ENCODE results near the gene CACNA1B.
"Not testable (repeated sequence)": the region's sequence is repeated elsewhere in the genome, so short reads cannot be mapped to it uniquely, and the experiment has no call there.

CACNA1B gene

DNA sequence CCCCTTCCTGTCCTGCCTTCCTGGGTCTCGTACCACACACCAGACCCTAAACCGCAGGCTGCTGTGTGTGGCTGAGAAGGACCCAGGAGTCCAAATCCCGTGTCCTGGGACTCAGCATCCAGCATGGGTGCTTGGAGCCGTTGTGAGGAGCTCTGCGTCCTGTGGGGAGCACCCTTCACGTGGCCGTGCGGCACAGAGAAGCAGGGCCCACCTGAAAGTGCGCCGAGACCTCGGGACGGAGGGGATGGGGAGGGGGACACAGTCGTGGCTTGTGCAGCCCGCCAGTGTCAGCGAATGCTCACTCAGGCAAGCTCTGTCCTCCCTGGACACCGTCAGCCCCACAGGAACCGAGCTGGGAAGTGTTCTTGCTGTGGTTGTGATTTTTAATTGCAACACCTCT lies 244.6 kb downstream of the CACNA1B start:
- Histone ChIP-seq H3K4me3 (ENCODE audit: insufficient read length, low read depth) (no peak overlapping the region), H3K9ac (ENCODE audit: insufficient read length, low read depth) (no peak overlapping the region), H3K36me3 (ENCODE audit: insufficient read depth, insufficient read length, low read length) (peaks cover 14% of the 10 kb centered on the region), H3K4me1 (ENCODE audit: insufficient read depth, insufficient read length) (peaks cover 4% of the 10 kb centered on the region), H3K27me3 (ENCODE audit: insufficient read depth, insufficient read length) (no peaks in the 10 kb centered on the region), H3K9me3 (ENCODE audit: insufficient read depth, low read length) (peaks cover 22% of the 10 kb centered on the region; the same call in 1 of the 2 replicates)
- TF ChIP-seq SUZ12 (IDR thresholded peaks at IDR 0.05; ENCODE audit: extremely low read depth, insufficient read depth, insufficient read length), result no peak
- DNase-seq (ENCODE audit: low read depth, low spot score), result no peak

DNA sequence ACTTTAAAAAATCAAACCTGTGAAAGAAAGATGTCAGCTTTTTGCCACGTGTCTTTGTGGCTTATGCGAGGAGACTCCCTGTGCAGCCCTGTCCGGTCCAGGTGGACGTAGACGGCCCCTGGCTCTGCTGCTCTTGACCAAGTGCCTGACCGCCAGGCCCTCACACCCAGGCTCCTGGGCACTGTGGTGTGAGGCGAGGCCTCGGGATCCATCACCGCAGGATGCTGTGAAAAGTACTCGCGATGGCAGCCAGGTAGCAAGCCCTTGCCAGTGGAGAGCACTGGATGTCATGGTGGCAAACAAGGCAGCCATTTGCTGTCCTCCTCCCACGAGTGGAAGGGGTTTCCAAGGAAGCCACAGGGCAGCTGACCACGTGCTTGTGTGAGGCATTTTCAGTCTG lies 245.1 kb downstream of the CACNA1B start:
- H3K27me3 ChIP-seq (ENCODE audit: insufficient read depth, insufficient read length), result no peaks in the 10 kb centered on the region

DNA sequence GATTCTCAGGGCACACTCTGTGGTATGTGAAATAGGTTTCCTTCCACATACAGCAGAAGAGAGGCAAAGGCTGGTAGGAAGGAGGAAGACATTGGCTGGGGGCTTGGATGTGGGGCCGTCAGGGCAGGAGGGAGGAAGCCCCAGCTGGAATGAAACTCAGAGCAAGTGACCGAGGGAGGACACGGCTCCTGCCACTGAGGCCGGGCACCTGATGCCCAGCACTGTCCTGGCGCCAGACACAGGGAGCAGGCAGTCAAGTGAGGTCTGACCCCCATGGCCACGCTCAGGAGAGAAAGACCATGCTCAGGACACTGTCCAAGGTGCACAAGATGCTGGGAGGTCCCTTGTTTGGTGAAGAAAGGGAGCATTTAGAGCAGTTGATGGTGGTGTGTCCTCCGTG lies 245.5 kb downstream of the CACNA1B start:
- Histone ChIP-seq H3K4me1 (ENCODE audit: insufficient read depth, insufficient read length) (peaks cover 4% of the 10 kb centered on the region), H3K27me3 (ENCODE audit: insufficient read depth, insufficient read length) (no peaks in the 10 kb centered on the region), H3K9ac (ENCODE audit: insufficient read length, low read depth) (no peak overlapping the region), H3K36me3 (ENCODE audit: insufficient read depth, insufficient read length, low read length) (peaks cover 14% of the 10 kb centered on the region), H3K4me3 (ENCODE audit: insufficient read length, low read depth) (no peak overlapping the region), H3K9me3 (ENCODE audit: insufficient read depth, low read length) (peaks cover 22% of the 10 kb centered on the region; the same call in 1 of the 2 replicates)
- DNase-seq (ENCODE audit: low read depth, low spot score), result no peak
- TF ChIP-seq SUZ12 (IDR thresholded peaks at IDR 0.05; ENCODE audit: extremely low read depth, insufficient read depth, insufficient read length) (no peak), YY1 (IDR thresholded peaks at IDR 0.05; ENCODE audit: insufficient read depth, insufficient read length) (no peak), ZNF274 (IDR thresholded peaks at IDR 0.05; ENCODE audit: low read depth, low read length) (no peak)

More for the DNA sequence above, 245.1 kb downstream of the CACNA1B start:
- Histone ChIP-seq H3K9ac (ENCODE audit: insufficient read length, low read depth) (no peak overlapping the region), H3K9me3 (ENCODE audit: insufficient read depth, low read length) (peaks cover 22% of the 10 kb centered on the region; the same call in 1 of the 2 replicates), H3K36me3 (ENCODE audit: insufficient read depth, insufficient read length, low read length) (peaks cover 14% of the 10 kb centered on the region), H3K4me3 (ENCODE audit: insufficient read length, low read depth) (no peak overlapping the region), H3K4me1 (ENCODE audit: insufficient read depth, insufficient read length) (peaks cover 4% of the 10 kb centered on the region)
- TF ChIP-seq SUZ12 (IDR thresholded peaks at IDR 0.05; ENCODE audit: extremely low read depth, insufficient read depth, insufficient read length), result no peak
- no peak for TF ChIP-seq ZNF274 (IDR thresholded peaks at IDR 0.05; ENCODE audit: low read depth, low read length)
- TF ChIP-seq YY1 (IDR thresholded peaks at IDR 0.05; ENCODE audit: insufficient read depth, insufficient read length), result no peak
- DNase-seq (ENCODE audit: low read depth, low spot score), result no peak

DNA sequence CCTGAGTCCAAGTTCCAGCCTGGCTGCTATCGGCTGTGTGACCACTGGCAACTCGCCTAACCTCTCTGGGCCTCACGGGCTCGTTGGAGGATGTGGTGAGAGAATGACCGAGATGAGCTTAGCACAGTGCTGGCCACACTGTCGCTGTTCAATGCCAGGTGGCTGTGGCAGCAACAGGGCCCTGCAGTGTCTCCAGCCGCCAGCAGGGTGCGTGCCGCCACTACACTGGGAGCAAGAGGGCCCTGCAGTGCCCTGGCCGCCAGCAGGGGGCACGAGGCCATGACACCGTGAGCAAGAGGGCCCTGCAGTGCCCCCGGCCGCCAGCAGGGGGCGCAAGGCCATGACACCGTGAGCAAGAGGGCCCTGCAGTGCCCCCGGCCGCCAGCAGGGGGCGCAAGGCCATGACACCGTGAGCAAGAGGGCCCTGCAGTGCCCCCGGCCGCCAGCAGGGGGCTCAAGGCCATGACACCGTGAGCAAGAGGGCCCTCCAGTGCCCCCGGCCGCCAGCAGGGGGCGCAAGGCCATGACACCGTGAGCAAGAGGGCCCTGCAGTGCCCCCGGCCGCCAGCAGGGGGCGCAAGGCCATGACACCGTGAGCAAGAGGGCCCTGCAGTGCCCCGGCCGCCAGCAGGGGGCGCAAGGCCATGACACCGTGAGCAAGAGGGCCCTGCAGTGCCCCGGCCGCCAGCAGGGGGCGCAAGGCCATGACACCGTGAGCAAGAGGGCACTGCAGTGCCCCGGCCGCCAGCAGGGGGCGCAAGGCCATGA lies 248.7 kb downstream of the CACNA1B start:
- H3K9me3 ChIP-seq (ENCODE audit: insufficient read depth, low read length), result peaks cover 25% of the 10 kb centered on the region; the same call in 1 of the 2 replicates
- H3K36me3 ChIP-seq (ENCODE audit: insufficient read depth, insufficient read length, low read length); H3K27me3 ChIP-seq (ENCODE audit: insufficient read depth, insufficient read length); H3K4me3 ChIP-seq (ENCODE audit: insufficient read length, low read depth); H3K4me1 ChIP-seq (ENCODE audit: insufficient read depth, insufficient read length); DNase-seq (ENCODE audit: low read depth, low spot score); H3K9ac ChIP-seq (ENCODE audit: insufficient read length, low read depth): not testable (repeated sequence)

DNA sequence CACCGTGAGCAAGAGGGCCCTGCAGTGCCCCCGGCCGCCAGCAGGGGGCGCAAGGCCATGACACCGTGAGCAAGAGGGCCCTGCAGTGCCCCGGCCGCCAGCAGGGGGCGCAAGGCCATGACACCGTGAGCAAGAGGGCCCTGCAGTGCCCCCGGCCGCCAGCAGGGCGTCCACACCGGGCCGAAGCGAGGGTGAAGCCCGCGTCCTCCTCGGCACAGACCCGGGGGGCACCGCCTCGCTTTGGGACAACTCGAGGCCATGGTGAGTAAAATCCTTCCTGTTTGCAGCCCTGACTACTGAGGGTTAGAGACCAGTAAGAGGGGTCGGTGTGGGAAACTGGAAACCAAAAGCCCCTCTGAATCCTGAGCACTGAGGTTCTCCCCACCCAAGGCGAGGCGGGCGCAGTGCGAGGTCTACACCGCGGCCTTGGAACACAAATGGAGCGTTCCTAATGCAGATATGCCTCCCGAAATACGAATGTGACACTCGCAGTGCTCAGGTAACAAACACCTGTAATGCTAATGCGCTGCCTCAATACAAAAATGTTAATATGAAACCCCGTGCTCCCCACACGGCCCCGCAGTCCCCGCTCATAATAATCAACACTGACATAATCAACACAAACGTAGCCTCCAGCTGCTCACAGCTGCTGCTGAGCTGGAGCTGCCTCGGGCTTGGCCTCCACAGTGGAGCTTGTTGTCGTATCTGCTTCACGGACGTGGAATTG lies 249.4 kb downstream of the CACNA1B start:
- H3K9me3 ChIP-seq (ENCODE audit: insufficient read depth, low read length), result peaks cover 20% of the 10 kb centered on the region; the same call in 1 of the 2 replicates
- H3K36me3 ChIP-seq (ENCODE audit: insufficient read depth, insufficient read length, low read length); H3K4me3 ChIP-seq (ENCODE audit: insufficient read length, low read depth); H3K4me1 ChIP-seq (ENCODE audit: insufficient read depth, insufficient read length); DNase-seq (ENCODE audit: low read depth, low spot score); H3K9ac ChIP-seq (ENCODE audit: insufficient read length, low read depth); H3K27me3 ChIP-seq (ENCODE audit: insufficient read depth, insufficient read length): not testable (repeated sequence)

DNA sequence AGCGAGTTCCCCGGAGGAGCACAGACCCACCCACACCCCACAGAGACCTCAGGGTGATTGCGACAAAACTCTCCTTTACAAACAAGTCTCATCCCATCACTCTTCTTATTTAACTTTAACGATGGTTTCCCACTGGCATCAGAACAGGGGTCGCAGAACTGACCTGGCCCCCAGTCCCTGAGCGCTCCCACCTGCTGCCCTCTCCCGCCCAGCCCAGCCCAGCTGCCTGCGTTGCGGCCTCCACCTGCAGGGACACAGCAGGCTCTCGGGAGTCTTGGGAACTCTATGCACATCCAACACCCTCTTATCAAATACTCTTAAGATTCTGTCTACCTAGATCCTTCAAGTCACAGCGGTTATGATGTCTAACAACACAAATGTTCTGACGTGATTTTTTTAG lies 250.4 kb downstream of the CACNA1B start:
- not testable (repeated sequence) for H3K4me3 ChIP-seq (ENCODE audit: insufficient read length, low read depth); H3K9ac ChIP-seq (ENCODE audit: insufficient read length, low read depth); H3K36me3 ChIP-seq (ENCODE audit: insufficient read depth, insufficient read length, low read length); DNase-seq (ENCODE audit: low read depth, low spot score); H3K4me1 ChIP-seq (ENCODE audit: insufficient read depth, insufficient read length); H3K27me3 ChIP-seq (ENCODE audit: insufficient read depth, insufficient read length)
- H3K9me3 ChIP-seq (ENCODE audit: insufficient read depth, low read length), result peaks cover 18% of the 10 kb centered on the region; the same call in 1 of the 2 replicates

DNA sequence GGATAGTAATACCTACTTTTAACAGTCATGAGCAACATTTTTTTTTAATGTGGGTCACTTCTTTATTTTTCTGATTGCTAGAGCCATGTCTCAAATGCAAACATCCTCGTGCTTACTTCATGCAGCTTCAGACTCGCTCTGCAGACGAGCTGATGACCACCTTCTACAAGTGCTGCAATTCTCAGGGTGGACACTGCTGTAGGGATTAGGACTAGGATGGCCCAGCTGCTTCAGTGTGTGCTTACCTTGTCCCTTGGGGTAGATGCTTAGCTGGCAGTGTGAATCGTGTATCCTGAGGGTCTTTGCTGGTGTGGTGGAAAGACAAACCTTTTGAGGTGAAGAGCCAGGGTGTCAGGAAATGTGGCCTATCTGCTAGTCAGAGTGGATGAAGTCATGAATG lies 251.7 kb downstream of the CACNA1B start:
- H3K27me3 ChIP-seq (ENCODE audit: insufficient read depth, insufficient read length); H3K9ac ChIP-seq (ENCODE audit: insufficient read length, low read depth); H3K4me3 ChIP-seq (ENCODE audit: insufficient read length, low read depth); H3K4me1 ChIP-seq (ENCODE audit: insufficient read depth, insufficient read length); H3K36me3 ChIP-seq (ENCODE audit: insufficient read depth, insufficient read length, low read length); DNase-seq (ENCODE audit: low read depth, low spot score): not testable (repeated sequence)
- H3K9me3 ChIP-seq (ENCODE audit: insufficient read depth, low read length), result peaks cover 11% of the 10 kb centered on the region; the same call in 1 of the 2 replicates

DNA sequence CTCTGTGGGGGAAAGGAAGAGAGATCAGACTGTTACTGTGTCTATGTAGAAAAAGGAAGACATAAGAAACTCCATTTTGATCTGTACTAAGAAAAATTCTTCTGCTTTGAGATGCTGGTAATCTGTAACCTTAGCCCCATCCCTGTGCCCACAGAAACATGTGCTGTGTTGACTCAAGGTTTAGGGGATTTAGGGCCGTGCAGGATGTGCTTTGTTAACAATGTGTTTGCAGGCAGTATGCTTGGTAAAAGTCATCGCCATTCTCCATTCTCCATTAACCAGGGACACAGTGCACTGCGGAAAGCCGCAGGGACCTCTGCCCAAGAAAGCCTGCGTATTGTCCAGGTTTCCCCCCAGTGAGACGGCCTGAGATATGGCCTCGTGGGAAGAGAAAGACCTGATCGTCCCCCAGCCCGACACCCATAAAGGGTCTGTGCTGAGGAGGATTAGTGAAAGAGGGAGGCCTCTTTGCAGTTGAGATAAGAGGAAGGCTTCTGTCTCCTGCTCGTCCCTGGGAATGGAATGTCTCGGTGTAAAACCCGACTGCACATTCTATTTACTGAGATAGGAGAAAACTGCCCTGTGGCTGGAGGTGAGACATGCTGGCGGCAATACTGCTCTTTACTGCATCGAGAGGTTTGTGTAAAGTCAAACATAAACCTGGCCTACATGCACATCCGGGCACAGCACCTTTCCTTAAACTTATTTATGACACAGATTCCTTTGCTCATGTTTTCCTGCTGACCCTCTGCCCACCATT lies 255.5 kb downstream of the CACNA1B start:
- not testable (repeated sequence) for H3K27me3 ChIP-seq (ENCODE audit: insufficient read depth, insufficient read length); H3K9me3 ChIP-seq (ENCODE audit: insufficient read depth, low read length); H3K4me3 ChIP-seq (ENCODE audit: insufficient read length, low read depth); H3K36me3 ChIP-seq (ENCODE audit: insufficient read depth, insufficient read length, low read length); H3K4me1 ChIP-seq (ENCODE audit: insufficient read depth, insufficient read length); DNase-seq (ENCODE audit: low read depth, low spot score); H3K9ac ChIP-seq (ENCODE audit: insufficient read length, low read depth)

DNA sequence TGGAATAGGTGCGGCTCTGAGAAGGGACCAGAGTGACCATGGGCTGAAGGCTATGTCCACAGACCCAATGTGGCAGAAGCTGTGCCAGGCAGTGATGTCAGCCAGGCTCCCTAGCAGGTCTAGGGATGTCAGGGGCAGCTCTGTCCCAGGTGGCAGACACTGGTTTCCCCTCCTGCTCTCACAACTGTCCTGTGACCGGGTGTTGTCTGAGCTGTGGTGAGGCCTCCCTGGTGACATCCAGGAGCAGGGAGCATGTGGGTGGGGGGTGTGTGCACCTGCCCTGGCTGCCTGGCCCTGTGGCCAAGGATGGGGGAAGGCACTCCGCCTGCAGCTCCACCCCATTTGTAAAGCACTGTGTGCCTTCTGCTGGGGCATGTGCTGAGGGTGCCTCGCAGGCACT lies 257.0 kb downstream of the CACNA1B start:
- not testable (repeated sequence) for H3K36me3 ChIP-seq (ENCODE audit: insufficient read depth, insufficient read length, low read length); H3K9ac ChIP-seq (ENCODE audit: insufficient read length, low read depth); H3K4me3 ChIP-seq (ENCODE audit: insufficient read length, low read depth); H3K27me3 ChIP-seq (ENCODE audit: insufficient read depth, insufficient read length); H3K9me3 ChIP-seq (ENCODE audit: insufficient read depth, low read length); DNase-seq (ENCODE audit: low read depth, low spot score); H3K4me1 ChIP-seq (ENCODE audit: insufficient read depth, insufficient read length)

DNA sequence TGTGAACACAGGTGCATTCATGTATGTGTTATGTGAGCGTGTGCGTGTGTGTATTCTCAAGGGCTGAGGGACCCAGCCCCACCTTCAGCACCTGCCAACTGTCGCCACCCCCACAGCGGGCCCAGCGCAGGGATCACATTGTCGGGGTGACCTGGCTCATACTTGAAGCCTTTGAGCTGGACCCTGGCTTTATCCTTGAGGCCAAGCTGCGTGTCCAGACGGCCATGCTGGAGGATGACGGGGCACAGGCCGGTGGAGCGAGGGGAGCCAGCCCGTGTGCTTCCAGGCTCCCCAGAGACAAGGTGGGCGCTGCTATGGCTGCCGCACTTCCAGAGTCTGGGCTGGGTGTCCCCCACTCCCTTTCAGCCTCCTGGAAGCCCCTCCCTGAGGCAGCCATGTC lies 261.5 kb downstream of the CACNA1B start:
- not testable (repeated sequence) for H3K27me3 ChIP-seq (ENCODE audit: insufficient read depth, insufficient read length)

More for the DNA sequence above, 261.5 kb downstream of the CACNA1B start:
- not testable (repeated sequence) for H3K9me3 ChIP-seq (ENCODE audit: insufficient read depth, low read length); H3K4me1 ChIP-seq (ENCODE audit: insufficient read depth, insufficient read length); H3K9ac ChIP-seq (ENCODE audit: insufficient read length, low read depth); H3K36me3 ChIP-seq (ENCODE audit: insufficient read depth, insufficient read length, low read length); H3K4me3 ChIP-seq (ENCODE audit: insufficient read length, low read depth); DNase-seq (ENCODE audit: low read depth, low spot score)
